CD4-positive, alpha-beta T cell (primary cell): ENCODE measurements around the gene CRYL1. TPM values are rescaled to one million over a fixed set of nuclear protein-coding genes. Genes with fewer than 3 reads are reported as not detected.

Experiments
- ATAC-seq: fragments of 200-7000 bp; cut with Tn5 transposase; one replicate; pipeline ENCODE4 v1.10.0; 2022; ENCODE audit warnings: mild to moderate bottlenecking; ENCODE audit not compliant: poor library complexity
- CTCF ChIA-PET: fragments of 350-600 bp; sonication (Branson Sonifier 250); formaldehyde crosslinking; loops from one replicate; lab custom pipeline; 2021; ENCODE audit warnings: antibody characterized with exemption, inconsistent platforms; lab: Charles Lee
- POLR2A ChIA-PET: fragments of 350-600 bp; sonication (Branson Sonifier 250); formaldehyde crosslinking; loops from one replicate; lab custom pipeline; 2021; ENCODE audit warnings: antibody characterized with exemption, inconsistent platforms; lab: Charles Lee
- DNase-seq, 14 experiments: peaks; one replicate each; pipeline ENCODE4 v3.0.0-alpha.2; 2013 to 2020; ENCODE audit warnings: mixed read lengths in 2 of 14
- H3K27ac ChIP-seq, 2 donors: one replicate each; pipeline versions ENCODE4 v1.5.1 to v1.7.0; 2013; ENCODE audit warnings: low read length in 2 of 2, low read depth in 1 of 2, mild to moderate bottlenecking in 1 of 2
- H3K27me3 ChIP-seq, 2 experiments: 1 replicate in 1 of 2; 2 replicates in 1 of 2; pipeline versions ENCODE4 v1.6.1 to v1.7.0; 2013; ENCODE audit warnings: low read length in 2 of 2, control low read depth in 1 of 2, mild to moderate bottlenecking in 1 of 2, moderate library complexity in 1 of 2; ENCODE audit not compliant: insufficient read depth in 2 of 2, control insufficient read depth in 1 of 2
- H3K36me3 ChIP-seq: one replicate; pipeline ENCODE4 v1.6.1; 2013; ENCODE audit warnings: low read length, control low read depth; ENCODE audit not compliant: insufficient read depth
- H3K4me1 ChIP-seq: one replicate; pipeline ENCODE4 v1.6.1; 2013; ENCODE audit warnings: low read length, control low read depth; ENCODE audit not compliant: insufficient read depth
- H3K4me3 ChIP-seq: one replicate; pipeline ENCODE4 v1.5.1; 2013; ENCODE audit warnings: mild to moderate bottlenecking, low read length, moderate library complexity
- H3K9me3 ChIP-seq, 2 experiments: 1 replicate in 1 of 2; 2 replicates in 1 of 2; pipeline versions ENCODE4 v1.6.1 to v1.7.0; 2013; ENCODE audit warnings: low read length in 2 of 2, mild to moderate bottlenecking in 2 of 2, control low read depth in 1 of 2, moderate library complexity in 1 of 2; ENCODE audit not compliant: control insufficient read depth in 1 of 2, insufficient read depth in 1 of 2
- H3K27ac Mint-ChIP-seq: one replicate; pipeline ENCODE4 v1.8.0; 2020; ENCODE audit warnings: mixed read lengths
- H3K27me3 Mint-ChIP-seq: one replicate; pipeline ENCODE4 v1.8.0; 2021; ENCODE audit warnings: mixed read lengths
- H3K36me3 Mint-ChIP-seq: one replicate; pipeline ENCODE4 v1.8.0; 2021; ENCODE audit warnings: low read depth, mixed read lengths
- H3K4me1 Mint-ChIP-seq: one replicate; pipeline ENCODE4 v1.8.0; 2021; ENCODE audit warnings: low read depth, mixed read lengths
- H3K4me3 Mint-ChIP-seq: one replicate; pipeline ENCODE4 v1.8.0; 2020; ENCODE audit warnings: mild to moderate bottlenecking, mixed read lengths
- H3K9me3 Mint-ChIP-seq: one replicate; pipeline ENCODE4 v1.8.0; 2020; ENCODE audit warnings: mixed read lengths
- intact Hi-C, 2 experiments: fragments of 100-400 bp; cut with DNase I in 1 of 2; cut with micrococcal nuclease in 1 of 2; formaldehyde crosslinking; loops; one replicate each; pipeline versions ENCODE4 v1.15.1 to v1.9.0; 2023 to 2025; cut with DNase I, micrococcal nuclease
- total RNA-seq, 174 experiments: library from RNA in 2 of 174; stranded (reverse) in 2 of 174; gene quantifications; one replicate each; pipeline ENCODE4 v1.2.3 and lab custom pipeline; 2021 to 2026
- TF ChIP-seq, protein P1 (sequence below): fragments of 200-600 bp; IDR thresholded peaks from one replicate; pipeline ENCODE4 v1.8.0; 2022; ENCODE audit warnings: antibody characterized with exemption, mild to moderate bottlenecking

The CRYL1 gene
- total RNA-seq, 2 experiments from 2014 or later, result 7.9 to 8.0 TPM

- POLR2A ChIA-PET, result no interaction called here
- no peak for DNase-seq
- Mint-ChIP-seq H3K27me3 (no peaks in the 10 kb centered on the region), H3K36me3 (no peaks in the 10 kb centered on the region), H3K4me1 (no peaks in the 10 kb centered on the region), H3K9me3 (no peaks in the 10 kb centered on the region), H3K27ac (no peak overlapping the region), H3K4me3 (no peak overlapping the region)
- Histone ChIP-seq H3K4me1 (peaks cover 4% of the 10 kb centered on the region), H3K27ac (no peak overlapping the region), H3K4me3 (no peak overlapping the region), H3K27me3 (no peaks in the 10 kb centered on the region), H3K9me3 (peaks cover 0 to 10% of the 10 kb centered on the region in 2 experiments), H3K36me3 (peaks cover 11% of the 10 kb centered on the region)
- TF ChIP-seq, protein P1, sequence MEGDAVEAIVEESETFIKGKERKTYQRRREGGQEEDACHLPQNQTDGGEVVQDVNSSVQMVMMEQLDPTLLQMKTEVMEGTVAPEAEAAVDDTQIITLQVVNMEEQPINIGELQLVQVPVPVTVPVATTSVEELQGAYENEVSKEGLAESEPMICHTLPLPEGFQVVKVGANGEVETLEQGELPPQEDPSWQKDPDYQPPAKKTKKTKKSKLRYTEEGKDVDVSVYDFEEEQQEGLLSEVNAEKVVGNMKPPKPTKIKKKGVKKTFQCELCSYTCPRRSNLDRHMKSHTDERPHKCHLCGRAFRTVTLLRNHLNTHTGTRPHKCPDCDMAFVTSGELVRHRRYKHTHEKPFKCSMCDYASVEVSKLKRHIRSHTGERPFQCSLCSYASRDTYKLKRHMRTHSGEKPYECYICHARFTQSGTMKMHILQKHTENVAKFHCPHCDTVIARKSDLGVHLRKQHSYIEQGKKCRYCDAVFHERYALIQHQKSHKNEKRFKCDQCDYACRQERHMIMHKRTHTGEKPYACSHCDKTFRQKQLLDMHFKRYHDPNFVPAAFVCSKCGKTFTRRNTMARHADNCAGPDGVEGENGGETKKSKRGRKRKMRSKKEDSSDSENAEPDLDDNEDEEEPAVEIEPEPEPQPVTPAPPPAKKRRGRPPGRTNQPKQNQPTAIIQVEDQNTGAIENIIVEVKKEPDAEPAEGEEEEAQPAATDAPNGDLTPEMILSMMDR, result no peak
- intact Hi-C loops, result loop anchor here in 1 of 2 experiments (5.0 kb wide), 1 partner anchor 977 kb away; no protein-coding TSS in a partner anchor
- ATAC-seq, result no peak
- CTCF ChIA-PET, result interaction anchor here (2.3 kb wide), 1 partner anchor 425 kb away, joined by 6 read pairs; no protein-coding TSS in a partner anchor
Measured at GRCh38 chr13:20499986-20500385, 25.7 kb downstream of the CRYL1 start.

DNA sequence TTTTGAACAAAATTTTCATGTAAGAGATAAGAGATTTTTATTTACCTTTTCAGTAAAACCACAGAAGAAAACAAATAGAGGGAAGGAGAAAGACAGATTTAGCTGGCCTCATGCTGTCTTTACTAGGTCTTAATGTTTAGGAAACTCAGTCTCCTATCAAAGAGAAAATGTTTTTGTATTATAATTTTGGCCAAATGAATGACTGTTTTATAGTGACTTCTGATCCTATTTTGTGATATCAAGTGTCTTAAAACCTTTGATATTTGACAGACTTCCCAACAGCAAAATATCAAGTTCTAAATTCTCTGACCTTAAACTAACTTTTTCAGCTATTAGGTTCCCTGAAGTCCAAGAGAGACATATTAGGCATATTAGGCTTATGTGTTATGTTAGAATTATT, 27.0 kb downstream of the CRYL1 start:
- Mint-ChIP-seq H3K4me3 (no peak overlapping the region), H3K36me3 (no peaks in the 10 kb centered on the region), H3K9me3 (no peaks in the 10 kb centered on the region), H3K27ac (no peak overlapping the region), H3K4me1 (no peaks in the 10 kb centered on the region), H3K27me3 (no peaks in the 10 kb centered on the region)
- Histone ChIP-seq H3K9me3 (peaks cover 0 to 10% of the 10 kb centered on the region in 2 experiments), H3K36me3 (peaks cover 4% of the 10 kb centered on the region), H3K27ac (no peak overlapping the region), H3K4me3 (no peak overlapping the region), H3K4me1 (peaks cover 6% of the 10 kb centered on the region), H3K27me3 (no peaks in the 10 kb centered on the region)
- ChIA-PET POLR2A (no interaction called here), CTCF (interaction anchor here (2.3 kb wide), 1 partner anchor 426 kb away, joined by 6 read pairs; no protein-coding TSS in a partner anchor)
- intact Hi-C loops, result loop anchor here in 1 of 2 experiments (5.0 kb wide), 1 partner anchor 979 kb away; no protein-coding TSS in a partner anchor
- DNase-seq (no peak), ATAC-seq (no peak)
- TF ChIP-seq, protein P1, result no peak

DNA sequence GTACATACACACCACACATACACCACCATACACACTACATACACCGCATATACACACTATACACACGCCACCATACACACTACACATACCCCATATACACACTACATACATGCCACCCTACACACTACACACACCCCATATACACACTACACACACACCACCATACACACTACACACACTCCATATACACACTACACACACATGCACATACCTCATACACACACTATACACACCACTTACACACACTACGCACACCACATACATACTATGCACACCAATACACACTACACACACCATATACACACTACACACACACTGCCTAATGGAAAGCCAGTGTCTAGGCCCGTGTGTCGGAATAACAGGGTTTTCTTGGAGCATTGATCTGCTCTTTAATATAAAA, 27.5 kb downstream of the CRYL1 start:
- Mint-ChIP-seq H3K27me3 (no peaks in the 10 kb centered on the region), H3K27ac (no peak overlapping the region), H3K9me3 (no peaks in the 10 kb centered on the region), H3K36me3 (no peaks in the 10 kb centered on the region), H3K4me3 (no peak overlapping the region), H3K4me1 (no peaks in the 10 kb centered on the region)
- ChIA-PET CTCF (interaction anchor here (2.3 kb wide), 1 partner anchor 427 kb away, joined by 6 read pairs; no protein-coding TSS in a partner anchor), POLR2A (no interaction called here)
- Histone ChIP-seq H3K4me3 (no peak overlapping the region), H3K36me3 (no peaks in the 10 kb centered on the region), H3K9me3 (peaks cover 0 to 10% of the 10 kb centered on the region in 2 experiments), H3K4me1 (peaks cover 6% of the 10 kb centered on the region), H3K27me3 (no peaks in the 10 kb centered on the region), H3K27ac (no peak overlapping the region)
- intact Hi-C loops, result loop anchor here in 1 of 2 experiments (5.0 kb wide), 1 partner anchor 979 kb away; no protein-coding TSS in a partner anchor
- TF ChIP-seq, protein P1, result no peak
- DNase-seq (no peak), ATAC-seq (no peak)
